ENCODE data around the gene SLC34A3. TPM values are rescaled to one million over a fixed set of nuclear protein-coding genes. Genes with fewer than 3 reads are reported as not detected.

The SLC34A3 gene
- total RNA-seq, 1 donor = not detected

DNA sequence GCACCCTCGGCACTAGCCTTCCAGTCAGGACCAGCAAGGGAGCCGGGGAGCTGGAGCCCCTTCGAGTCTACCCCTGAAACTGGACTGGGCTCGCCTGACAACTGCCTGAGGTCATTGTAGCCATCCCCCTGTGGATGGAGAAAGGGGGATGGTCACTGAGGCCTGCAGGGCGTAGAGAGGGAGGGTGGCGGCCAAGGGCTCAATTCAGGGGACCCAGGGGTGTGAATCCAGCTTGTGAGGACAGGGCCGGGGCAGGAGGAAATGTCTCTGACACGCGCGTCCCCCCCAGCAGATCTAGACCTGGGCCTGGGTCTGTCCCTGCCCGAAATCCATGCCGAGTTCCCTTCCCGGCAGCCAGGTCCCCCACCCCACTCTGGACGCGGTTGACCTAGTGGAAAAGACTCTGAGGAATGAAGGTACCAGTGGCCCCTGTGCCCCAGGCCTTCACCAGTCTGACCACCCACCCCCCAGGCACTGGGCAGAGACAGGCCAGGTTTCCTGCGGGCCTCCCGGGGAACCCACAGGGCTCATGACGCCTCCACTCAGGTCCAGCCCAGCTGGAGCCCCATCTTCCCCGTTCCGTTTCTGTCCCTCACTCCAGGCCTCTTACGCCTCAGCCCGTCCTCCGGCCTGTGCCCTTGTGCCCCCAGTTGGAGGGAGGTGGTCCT is 805 bp downstream of the SLC34A3 start:
- no peak overlapping the region for H3K27ac ChIP-seq (ENCODE audit: low read depth, low read length)
- no peak overlapping the region for H3K4me2 ChIP-seq (ENCODE audit: insufficient read depth, low read length)
- no peaks in the 10 kb centered on the region for H3K36me3 ChIP-seq (ENCODE audit: insufficient read depth, low read length)
- TF ChIP-seq, protein P1, sequence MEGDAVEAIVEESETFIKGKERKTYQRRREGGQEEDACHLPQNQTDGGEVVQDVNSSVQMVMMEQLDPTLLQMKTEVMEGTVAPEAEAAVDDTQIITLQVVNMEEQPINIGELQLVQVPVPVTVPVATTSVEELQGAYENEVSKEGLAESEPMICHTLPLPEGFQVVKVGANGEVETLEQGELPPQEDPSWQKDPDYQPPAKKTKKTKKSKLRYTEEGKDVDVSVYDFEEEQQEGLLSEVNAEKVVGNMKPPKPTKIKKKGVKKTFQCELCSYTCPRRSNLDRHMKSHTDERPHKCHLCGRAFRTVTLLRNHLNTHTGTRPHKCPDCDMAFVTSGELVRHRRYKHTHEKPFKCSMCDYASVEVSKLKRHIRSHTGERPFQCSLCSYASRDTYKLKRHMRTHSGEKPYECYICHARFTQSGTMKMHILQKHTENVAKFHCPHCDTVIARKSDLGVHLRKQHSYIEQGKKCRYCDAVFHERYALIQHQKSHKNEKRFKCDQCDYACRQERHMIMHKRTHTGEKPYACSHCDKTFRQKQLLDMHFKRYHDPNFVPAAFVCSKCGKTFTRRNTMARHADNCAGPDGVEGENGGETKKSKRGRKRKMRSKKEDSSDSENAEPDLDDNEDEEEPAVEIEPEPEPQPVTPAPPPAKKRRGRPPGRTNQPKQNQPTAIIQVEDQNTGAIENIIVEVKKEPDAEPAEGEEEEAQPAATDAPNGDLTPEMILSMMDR (IDR thresholded peaks at IDR 0.05; ENCODE audit: extremely low read depth, low read depth, low read length) = no peak
- peaks cover under 1% of the 10 kb centered on the region for H3K4me1 ChIP-seq (ENCODE audit: insufficient read depth, low read length)
- H4K20me1 ChIP-seq (ENCODE audit: insufficient read depth, low read length) = peaks cover 6% of the 10 kb centered on the region
- no peak overlapping the region for H2AFZ ChIP-seq (ENCODE audit: low read length)
- H3K9me3 ChIP-seq (ENCODE audit: low read depth, low read length) = no peaks in the 10 kb centered on the region
- no peak overlapping the region for H3K4me3 ChIP-seq (ENCODE audit: insufficient read depth, low read length)
- no peaks in the 10 kb centered on the region for H3K79me2 ChIP-seq (ENCODE audit: insufficient read depth, low read length)
- no peaks in the 10 kb centered on the region for H3K27me3 ChIP-seq (ENCODE audit: insufficient read depth, low read length)
- DNase-seq (ENCODE audit: insufficient read length, low spot score, missing footprints) = no peak

DNA sequence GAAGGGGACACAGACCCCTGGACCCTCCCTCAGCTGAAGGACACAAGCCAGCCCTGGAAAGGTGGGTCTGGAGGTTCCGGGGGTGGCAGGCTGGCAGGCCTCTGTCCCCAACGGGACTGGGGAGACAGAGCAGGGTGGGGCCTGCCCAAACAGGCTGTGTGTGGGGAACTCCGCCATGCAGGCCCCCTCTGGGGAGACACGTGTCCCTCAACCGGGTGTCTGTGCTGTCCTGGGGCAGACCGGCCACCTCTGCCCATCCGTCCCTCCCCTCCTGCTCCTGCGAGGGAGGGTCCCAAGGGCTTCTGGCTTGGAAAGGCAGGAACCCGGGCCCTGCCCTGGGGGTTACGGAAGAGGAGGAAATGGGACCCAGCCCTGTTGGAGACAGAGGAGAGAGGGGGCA is 1.4 kb downstream of the SLC34A3 start:
- no peaks in the 10 kb centered on the region for H3K27me3 ChIP-seq (ENCODE audit: insufficient read depth, low read length)
- DNase-seq (ENCODE audit: insufficient read length, low spot score, missing footprints) = no peak
- peaks cover 3% of the 10 kb centered on the region for H3K4me1 ChIP-seq (ENCODE audit: insufficient read depth, low read length)
- no peak overlapping the region for H3K27ac ChIP-seq (ENCODE audit: low read depth, low read length)
- H3K36me3 ChIP-seq (ENCODE audit: insufficient read depth, low read length) = no peaks in the 10 kb centered on the region
- TF ChIP-seq, protein P1 (IDR thresholded peaks at IDR 0.05; ENCODE audit: extremely low read depth, low read depth, low read length) = no peak
- no peaks in the 10 kb centered on the region for H3K9me3 ChIP-seq (ENCODE audit: low read depth, low read length)
- H4K20me1 ChIP-seq (ENCODE audit: insufficient read depth, low read length) = peaks cover 9% of the 10 kb centered on the region
- H2AFZ ChIP-seq (ENCODE audit: low read length) = no peak overlapping the region
- H3K79me2 ChIP-seq (ENCODE audit: insufficient read depth, low read length) = peaks cover under 1% of the 10 kb centered on the region
- H3K4me2 ChIP-seq (ENCODE audit: insufficient read depth, low read length) = no peak overlapping the region
- H3K4me3 ChIP-seq (ENCODE audit: insufficient read depth, low read length) = no peak overlapping the region

DNA sequence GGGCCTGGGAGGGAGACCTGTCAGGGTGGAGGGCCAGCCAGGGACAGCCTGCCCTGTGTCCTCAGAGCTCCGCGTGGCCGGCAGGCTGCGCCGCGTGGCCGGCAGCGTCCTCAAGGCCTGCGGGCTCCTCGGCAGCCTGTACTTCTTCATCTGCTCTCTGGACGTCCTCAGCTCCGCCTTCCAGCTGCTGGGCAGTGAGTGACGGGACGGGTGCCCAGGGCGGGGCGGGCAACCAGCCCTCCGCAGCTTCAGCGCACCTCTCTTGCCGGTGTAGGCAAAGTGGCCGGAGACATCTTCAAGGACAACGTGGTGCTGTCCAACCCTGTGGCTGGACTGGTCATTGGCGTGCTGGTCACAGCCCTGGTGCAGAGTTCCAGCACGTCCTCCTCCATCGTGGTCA is 1.8 kb downstream of the SLC34A3 start:
- peaks cover 3% of the 10 kb centered on the region for H3K4me1 ChIP-seq (ENCODE audit: insufficient read depth, low read length)
- peaks cover 10% of the 10 kb centered on the region for H4K20me1 ChIP-seq (ENCODE audit: insufficient read depth, low read length)
- TF ChIP-seq, protein P1 (IDR thresholded peaks at IDR 0.05; ENCODE audit: extremely low read depth, low read depth, low read length) = no peak
- H3K4me2 ChIP-seq (ENCODE audit: insufficient read depth, low read length) = no peak overlapping the region
- peaks cover 4% of the 10 kb centered on the region for H3K79me2 ChIP-seq (ENCODE audit: insufficient read depth, low read length)
- H3K27ac ChIP-seq (ENCODE audit: low read depth, low read length) = no peak overlapping the region
- no peak overlapping the region for H3K4me3 ChIP-seq (ENCODE audit: insufficient read depth, low read length)
- H3K36me3 ChIP-seq (ENCODE audit: insufficient read depth, low read length) = no peaks in the 10 kb centered on the region
- no peak overlapping the region for H2AFZ ChIP-seq (ENCODE audit: low read length)
- no peak for DNase-seq (ENCODE audit: insufficient read length, low spot score, missing footprints)
- no peaks in the 10 kb centered on the region for H3K27me3 ChIP-seq (ENCODE audit: insufficient read depth, low read length)
- H3K9me3 ChIP-seq (ENCODE audit: low read depth, low read length) = no peaks in the 10 kb centered on the region

DNA sequence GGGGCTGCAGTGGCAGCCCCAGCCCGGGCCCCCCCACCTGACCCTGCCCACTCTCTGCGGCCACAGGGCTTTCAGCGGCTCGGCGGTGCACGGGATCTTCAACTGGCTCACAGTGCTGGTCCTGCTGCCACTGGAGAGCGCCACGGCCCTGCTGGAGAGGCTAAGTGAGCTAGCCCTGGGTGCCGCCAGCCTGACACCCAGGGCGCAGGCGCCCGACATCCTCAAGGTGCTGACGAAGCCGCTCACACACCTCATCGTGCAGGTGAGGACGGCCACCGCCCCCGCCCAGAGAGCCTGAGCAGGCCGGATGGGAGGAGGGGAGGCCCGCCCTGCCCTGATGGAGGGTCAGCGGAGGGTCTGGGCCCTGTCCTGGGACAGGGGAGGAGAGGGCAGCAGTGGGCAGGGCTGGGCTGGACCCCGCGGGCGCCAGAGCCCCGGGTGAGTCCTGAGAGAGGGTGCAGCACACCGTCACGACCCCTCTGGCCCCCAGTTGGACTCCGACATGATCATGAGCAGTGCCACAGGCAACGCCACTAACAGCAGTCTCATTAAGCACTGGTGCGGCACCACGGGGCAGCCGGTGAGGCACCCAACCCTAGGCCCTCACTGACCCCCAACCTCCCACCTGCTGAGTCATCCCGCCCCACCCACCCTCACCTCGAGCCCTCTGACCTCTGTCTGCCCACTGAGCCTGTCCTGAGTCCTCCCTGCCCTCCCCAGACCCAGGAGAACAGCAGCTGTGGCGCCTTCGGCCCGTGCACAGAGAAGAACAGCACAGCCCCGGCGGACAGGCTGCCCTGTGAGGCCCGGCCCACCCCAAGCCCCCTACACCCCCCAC is 2.7 kb downstream of the SLC34A3 start:
- H3K27ac ChIP-seq (ENCODE audit: low read depth, low read length) = no peak overlapping the region

More for the DNA sequence above, 2.7 kb downstream of the SLC34A3 start:
- H4K20me1 ChIP-seq (ENCODE audit: insufficient read depth, low read length) = peaks cover 10% of the 10 kb centered on the region
- no peak overlapping the region for H2AFZ ChIP-seq (ENCODE audit: low read length)
- no peaks in the 10 kb centered on the region for H3K36me3 ChIP-seq (ENCODE audit: insufficient read depth, low read length)
- no peak for DNase-seq (ENCODE audit: insufficient read length, low spot score, missing footprints)
- H3K4me3 ChIP-seq (ENCODE audit: insufficient read depth, low read length) = no peak overlapping the region
- no peak overlapping the region for H3K4me2 ChIP-seq (ENCODE audit: insufficient read depth, low read length)
- H3K4me1 ChIP-seq (ENCODE audit: insufficient read depth, low read length) = peaks cover 3% of the 10 kb centered on the region
- H3K79me2 ChIP-seq (ENCODE audit: insufficient read depth, low read length) = peaks cover 12% of the 10 kb centered on the region
- TF ChIP-seq, protein P1 (IDR thresholded peaks at IDR 0.05; ENCODE audit: extremely low read depth, low read depth, low read length) = no peak
- H3K27me3 ChIP-seq (ENCODE audit: insufficient read depth, low read length) = no peaks in the 10 kb centered on the region
- H3K9me3 ChIP-seq (ENCODE audit: low read depth, low read length) = no peaks in the 10 kb centered on the region
